GM23338 (cell line): Measurements from ENCODE around the gene HELZ.

Experiments used
- CREB1 ChIP-seq: fragments of 250-450 bp; sonication (Bioruptor Pico); IDR thresholded peaks from 2 replicates; pipeline ENCODE4 v1.5.0; 2020; ENCODE audit warnings: low read depth, mild to moderate bottlenecking, moderate library complexity
- EZH2 ChIP-seq: fragments of 200-600 bp; sonication (generic); IDR thresholded peaks from one replicate; pipeline ENCODE4 v1.8.0; 2017; ENCODE audit warnings: antibody characterized with exemption, mild to moderate bottlenecking, low read depth; ENCODE audit not compliant: unreplicated experiment
- EZH2phosphoT487 ChIP-seq: fragments of 200-600 bp; sonication (generic); IDR thresholded peaks from one replicate; pipeline ENCODE4 v1.8.1; 2018; ENCODE audit warnings: antibody characterized with exemption; ENCODE audit not compliant: unreplicated experiment
- JUNB ChIP-seq: IDR thresholded peaks from one replicate; pipeline ENCODE4 v1.6.1; 2016; ENCODE audit warnings: antibody characterized with exemption; ENCODE audit not compliant: unreplicated experiment
- POLR2AphosphoS5 ChIP-seq: IDR thresholded peaks from 2 replicates; pipeline ENCODE4 v1.6.1; 2016; ENCODE audit warnings: antibody characterized with exemption, low read depth
- ZNF114 ChIP-seq: fragments of 250-450 bp; sonication (Bioruptor Pico); IDR thresholded peaks from 2 replicates; pipeline ENCODE4 v1.5.0; 2020; ENCODE audit warnings: mild to moderate bottlenecking, moderate library complexity
- ZNF331 ChIP-seq: fragments of 250-450 bp; sonication (Bioruptor Pico); IDR thresholded peaks from 2 replicates; pipeline ENCODE4 v1.5.0; 2020; ENCODE audit warnings: low read depth, mild to moderate bottlenecking, moderate library complexity
- TF ChIP-seq, protein P1 (sequence below), 2 experiments: fragments of 200-600 bp in 1 of 2; sonication (generic) in 1 of 2; conservative IDR thresholded peaks; 2 replicates each; pipeline versions ENCODE4 v1.5.1 to v1.6.1; 2016 to 2017; ENCODE audit warnings: antibody characterized with exemption in 2 of 2, low read depth in 2 of 2, mild to moderate bottlenecking in 2 of 2, moderate library complexity in 1 of 2
- TF ChIP-seq, protein P2 (sequence below): IDR thresholded peaks from one replicate; pipeline ENCODE4 v1.6.1; 2018; ENCODE audit warnings: antibody characterized with exemption; ENCODE audit not compliant: unreplicated experiment

DNA sequence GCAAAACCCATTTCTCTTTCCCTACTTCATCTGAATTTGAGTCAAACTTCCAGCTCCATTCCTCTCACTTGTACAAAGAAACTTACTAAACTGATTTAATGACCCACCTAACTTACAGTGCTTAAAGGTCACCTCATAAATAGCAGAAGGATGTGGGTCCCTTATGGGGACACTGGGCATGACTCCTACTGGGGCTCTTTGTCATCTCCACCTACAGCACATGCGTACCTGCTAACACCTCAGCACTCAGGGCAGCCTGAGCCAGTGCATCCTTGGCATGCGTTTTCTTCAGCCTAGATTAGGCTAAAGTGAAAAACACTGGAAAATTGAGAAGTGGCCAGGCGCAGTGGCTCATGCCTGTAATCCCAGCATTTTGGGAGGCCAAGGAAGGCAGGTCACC lies 63.2 kb downstream of the HELZ start:
- TF ChIP-seq EZH2 = no peak
- TF ChIP-seq, protein P1, sequence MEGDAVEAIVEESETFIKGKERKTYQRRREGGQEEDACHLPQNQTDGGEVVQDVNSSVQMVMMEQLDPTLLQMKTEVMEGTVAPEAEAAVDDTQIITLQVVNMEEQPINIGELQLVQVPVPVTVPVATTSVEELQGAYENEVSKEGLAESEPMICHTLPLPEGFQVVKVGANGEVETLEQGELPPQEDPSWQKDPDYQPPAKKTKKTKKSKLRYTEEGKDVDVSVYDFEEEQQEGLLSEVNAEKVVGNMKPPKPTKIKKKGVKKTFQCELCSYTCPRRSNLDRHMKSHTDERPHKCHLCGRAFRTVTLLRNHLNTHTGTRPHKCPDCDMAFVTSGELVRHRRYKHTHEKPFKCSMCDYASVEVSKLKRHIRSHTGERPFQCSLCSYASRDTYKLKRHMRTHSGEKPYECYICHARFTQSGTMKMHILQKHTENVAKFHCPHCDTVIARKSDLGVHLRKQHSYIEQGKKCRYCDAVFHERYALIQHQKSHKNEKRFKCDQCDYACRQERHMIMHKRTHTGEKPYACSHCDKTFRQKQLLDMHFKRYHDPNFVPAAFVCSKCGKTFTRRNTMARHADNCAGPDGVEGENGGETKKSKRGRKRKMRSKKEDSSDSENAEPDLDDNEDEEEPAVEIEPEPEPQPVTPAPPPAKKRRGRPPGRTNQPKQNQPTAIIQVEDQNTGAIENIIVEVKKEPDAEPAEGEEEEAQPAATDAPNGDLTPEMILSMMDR (conservative IDR thresholded peaks at IDR 0.05; ENCODE audit: low read depth in 2 of 2) = no peak
- TF ChIP-seq ZNF331 (CRISPR knock-in tag) = no peak
- no peak for TF ChIP-seq POLR2AphosphoS5
- TF ChIP-seq ZNF114 (CRISPR knock-in tag) = no peak
- TF ChIP-seq, protein P2, sequence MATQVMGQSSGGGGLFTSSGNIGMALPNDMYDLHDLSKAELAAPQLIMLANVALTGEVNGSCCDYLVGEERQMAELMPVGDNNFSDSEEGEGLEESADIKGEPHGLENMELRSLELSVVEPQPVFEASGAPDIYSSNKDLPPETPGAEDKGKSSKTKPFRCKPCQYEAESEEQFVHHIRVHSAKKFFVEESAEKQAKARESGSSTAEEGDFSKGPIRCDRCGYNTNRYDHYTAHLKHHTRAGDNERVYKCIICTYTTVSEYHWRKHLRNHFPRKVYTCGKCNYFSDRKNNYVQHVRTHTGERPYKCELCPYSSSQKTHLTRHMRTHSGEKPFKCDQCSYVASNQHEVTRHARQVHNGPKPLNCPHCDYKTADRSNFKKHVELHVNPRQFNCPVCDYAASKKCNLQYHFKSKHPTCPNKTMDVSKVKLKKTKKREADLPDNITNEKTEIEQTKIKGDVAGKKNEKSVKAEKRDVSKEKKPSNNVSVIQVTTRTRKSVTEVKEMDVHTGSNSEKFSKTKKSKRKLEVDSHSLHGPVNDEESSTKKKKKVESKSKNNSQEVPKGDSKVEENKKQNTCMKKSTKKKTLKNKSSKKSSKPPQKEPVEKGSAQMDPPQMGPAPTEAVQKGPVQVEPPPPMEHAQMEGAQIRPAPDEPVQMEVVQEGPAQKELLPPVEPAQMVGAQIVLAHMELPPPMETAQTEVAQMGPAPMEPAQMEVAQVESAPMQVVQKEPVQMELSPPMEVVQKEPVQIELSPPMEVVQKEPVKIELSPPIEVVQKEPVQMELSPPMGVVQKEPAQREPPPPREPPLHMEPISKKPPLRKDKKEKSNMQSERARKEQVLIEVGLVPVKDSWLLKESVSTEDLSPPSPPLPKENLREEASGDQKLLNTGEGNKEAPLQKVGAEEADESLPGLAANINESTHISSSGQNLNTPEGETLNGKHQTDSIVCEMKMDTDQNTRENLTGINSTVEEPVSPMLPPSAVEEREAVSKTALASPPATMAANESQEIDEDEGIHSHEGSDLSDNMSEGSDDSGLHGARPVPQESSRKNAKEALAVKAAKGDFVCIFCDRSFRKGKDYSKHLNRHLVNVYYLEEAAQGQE = no peak
- no peak for TF ChIP-seq CREB1 (CRISPR knock-in tag)
- no peak for TF ChIP-seq JUNB
- TF ChIP-seq EZH2phosphoT487 = no peak
